Naive thymus-derived CD4-positive, alpha-beta T cell (primary cell): ENCODE results near the gene PLEKHG4. TPM values are rescaled to one million over a fixed set of nuclear protein-coding genes. Genes with fewer than 3 reads are reported as not detected.

Source experiments
- ATAC-seq: fragments of 150-1000 bp; cut with Tn5 transposase; 2 replicates; pipeline ENCODE4 v1.10.0; 2021; ENCODE audit warnings: mild to moderate bottlenecking, moderate library complexity
- CTCF ChIA-PET: fragments of 350-600 bp; sonication (Branson Sonifier 250); formaldehyde crosslinking; loops from one replicate; lab custom pipeline; 2021; ENCODE audit warnings: antibody characterized with exemption; lab: Charles Lee
- POLR2A ChIA-PET: fragments of 350-600 bp; sonication (Branson Sonifier 250); formaldehyde crosslinking; loops from one replicate; lab custom pipeline; 2021; ENCODE audit warnings: antibody characterized with exemption, inconsistent platforms; lab: Charles Lee
- DNase-seq, 9 donors: peaks; one replicate each; pipeline versions ENCODE4 v3.0.0 to v3.0.0-alpha.2; 2020 to 2022; ENCODE audit warnings: mixed read lengths in 1 of 9
- H3K27ac ChIP-seq: one replicate; pipeline ENCODE4 v1.7.0; 2013; ENCODE audit warnings: mild to moderate bottlenecking, low read depth, low read length, moderate library complexity
- H3K27me3 ChIP-seq, 2 donors: one replicate each; pipeline ENCODE4 v1.7.0; 2013; ENCODE audit warnings: low read length in 2 of 2, mild to moderate bottlenecking in 2 of 2, moderate library complexity in 2 of 2; ENCODE audit not compliant: control insufficient read depth in 2 of 2, insufficient read depth in 2 of 2
- H3K36me3 ChIP-seq, 3 experiments: 1 replicate in 2 of 3; 2 replicates in 1 of 3; pipeline ENCODE4 v1.7.0; 2013; ENCODE audit warnings: low read length in 3 of 3, mild to moderate bottlenecking in 3 of 3, moderate library complexity in 1 of 3; ENCODE audit not compliant: insufficient read depth in 3 of 3, control insufficient read depth in 2 of 3
- H3K4me1 ChIP-seq, 2 donors: one replicate each; pipeline ENCODE4 v1.7.0; 2013; ENCODE audit warnings: low read length in 2 of 2, mild to moderate bottlenecking in 2 of 2, moderate library complexity in 1 of 2; ENCODE audit not compliant: control insufficient read depth in 2 of 2, insufficient read depth in 2 of 2
- H3K4me3 ChIP-seq: 2 replicates; pipeline ENCODE4 v1.7.0; 2013; ENCODE audit warnings: mild to moderate bottlenecking, low read length
- H3K9me3 ChIP-seq, 3 experiments: 1 replicate in 2 of 3; 2 replicates in 1 of 3; pipeline ENCODE4 v1.7.0; 2013; ENCODE audit warnings: low read length in 3 of 3; ENCODE audit not compliant: control insufficient read depth in 2 of 3
- H3K27ac Mint-ChIP-seq, 9 donors: one replicate each; pipeline ENCODE4 v1.8.0; 2020 to 2022; ENCODE audit warnings: mixed read lengths in 9 of 9, mild to moderate bottlenecking in 8 of 9, moderate library complexity in 5 of 9, inconsistent platforms in 2 of 9
- H3K27me3 Mint-ChIP-seq, 5 donors: one replicate each; pipeline ENCODE4 v1.8.0; 2021 to 2022; ENCODE audit warnings: mixed read lengths in 5 of 5, mild to moderate bottlenecking in 1 of 5
- H3K36me3 Mint-ChIP-seq, 5 donors: one replicate each; pipeline ENCODE4 v1.8.0; 2020 to 2022; ENCODE audit warnings: mixed read lengths in 5 of 5, mild to moderate bottlenecking in 3 of 5, inconsistent platforms in 1 of 5
- H3K4me1 Mint-ChIP-seq, 7 donors: one replicate each; pipeline ENCODE4 v1.8.0; 2020 to 2022; ENCODE audit warnings: mixed read lengths in 7 of 7, mild to moderate bottlenecking in 3 of 7, inconsistent platforms in 1 of 7
- H3K4me3 Mint-ChIP-seq, 10 donors: one replicate each; pipeline ENCODE4 v1.8.0; 2020 to 2022; ENCODE audit warnings: mild to moderate bottlenecking in 10 of 10, mixed read lengths in 10 of 10, moderate library complexity in 6 of 10, inconsistent platforms in 2 of 10
- H3K9me3 Mint-ChIP-seq, 11 donors: one replicate each; pipeline ENCODE4 v1.8.0; 2020 to 2022; ENCODE audit warnings: mixed read lengths in 11 of 11, mild to moderate bottlenecking in 4 of 11, inconsistent platforms in 1 of 11, moderate library complexity in 1 of 11
- intact Hi-C, 2 donors: fragments of 100-400 bp; cut with micrococcal nuclease; formaldehyde crosslinking; loops; one replicate each; pipeline ENCODE4 v1.15.1; 2023
- polyA plus RNA-seq, 2 donors: library from polyadenylated mRNA; unstranded; fragments of 300-500 nt; fragmentation: Illumina TruSeq; gene quantifications; one replicate each; pipeline ENCODE4 v1.2.3, GENCODE V29; 2021
- total RNA-seq, 6 experiments: library from RNA in 5 of 6; stranded (reverse) in 5 of 6; gene quantifications; 1 replicate in 5 of 6; 2 replicates in 1 of 6; pipeline ENCODE4 v1.2.3 and lab custom pipeline; 2021 to 2026

The PLEKHG4 gene
- total and polyA plus RNA-seq, 7 experiments from 2014 or later = 6.2 to 32.3 (median 23.2) TPM

- ATAC-seq (no peak), DNase-seq (no peak)
- no peaks in the 10 kb centered on the region for H3K36me3 Mint-ChIP-seq
- Histone ChIP-seq H3K36me3 (no peaks in the 10 kb centered on the region), H3K4me3 (no peak overlapping the region), H3K4me1 (no peaks in the 10 kb centered on the region), H3K9me3 (no peaks in the 10 kb centered on the region), H3K27me3 (no peaks in the 10 kb centered on the region), H3K27ac (no peak overlapping the region)
- peaks cover 0 to 15% (median 5%) of the 10 kb centered on the region in 5 donors for H3K27me3 Mint-ChIP-seq
- H3K9me3 Mint-ChIP-seq = no peaks in the 10 kb centered on the region
- H3K4me1 Mint-ChIP-seq = peaks cover under 1 to 7% (median 4%) of the 10 kb centered on the region in 7 donors
- no peak overlapping the region for H3K4me3 Mint-ChIP-seq
- ChIA-PET POLR2A (no interaction called here), CTCF (no interaction called here)
- intact Hi-C loops = no loop called here
- no peak overlapping the region for H3K27ac Mint-ChIP-seq
Measured at GRCh38 chr16:67254801-67255552, 24.4 kb upstream of the PLEKHG4 start.

DNA sequence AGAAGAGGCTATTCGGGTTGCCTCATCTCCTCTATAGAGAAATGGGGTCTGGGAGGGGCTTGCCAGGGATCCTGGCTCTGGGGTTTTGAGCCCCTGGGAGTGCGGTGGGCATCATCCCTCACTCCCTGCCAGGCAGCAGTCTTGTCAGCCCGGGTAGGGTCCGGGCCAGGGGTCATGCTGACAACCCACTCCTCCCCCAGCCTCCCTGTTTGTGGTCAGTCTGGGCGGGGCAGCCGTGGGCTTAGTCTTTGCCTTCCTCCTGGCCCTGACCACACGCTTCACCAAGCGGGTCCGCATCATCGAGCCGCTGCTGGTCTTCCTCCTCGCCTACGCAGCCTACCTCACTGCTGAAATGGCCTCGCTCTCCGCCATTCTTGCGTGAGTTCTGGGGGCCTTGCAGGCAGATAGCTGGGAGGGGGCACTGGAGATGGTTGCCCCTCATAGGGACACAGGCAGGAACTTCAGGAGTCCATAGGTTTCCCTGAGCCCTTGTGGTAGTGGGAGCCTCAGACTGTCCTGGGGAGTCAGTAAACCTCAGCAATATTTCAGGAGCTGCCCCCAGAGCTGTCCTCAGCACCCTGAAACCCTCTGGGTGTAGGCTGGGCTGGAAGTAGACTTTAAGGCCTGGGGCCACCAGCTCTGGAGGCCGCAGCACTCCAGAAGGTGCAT lies 23.6 kb upstream of the PLEKHG4 start:
- CTCF ChIA-PET = no interaction called here
- Mint-ChIP-seq H3K4me1 (peaks cover 0 to 3% (median 0%) of the 10 kb centered on the region in 7 donors), H3K4me3 (no peak overlapping the region), H3K9me3 (no peaks in the 10 kb centered on the region), H3K27ac (no peak overlapping the region), H3K27me3 (peaks cover 0 to 14% (median 5%) of the 10 kb centered on the region in 5 donors), H3K36me3 (no peaks in the 10 kb centered on the region)
- Histone ChIP-seq H3K27ac (no peak overlapping the region), H3K36me3 (no peaks in the 10 kb centered on the region), H3K4me1 (no peaks in the 10 kb centered on the region), H3K27me3 (no peaks in the 10 kb centered on the region), H3K4me3 (no peak overlapping the region), H3K9me3 (no peaks in the 10 kb centered on the region)
- intact Hi-C loops = no loop called here
- no peak for DNase-seq
- POLR2A ChIA-PET = no interaction called here
- no peak for ATAC-seq

DNA sequence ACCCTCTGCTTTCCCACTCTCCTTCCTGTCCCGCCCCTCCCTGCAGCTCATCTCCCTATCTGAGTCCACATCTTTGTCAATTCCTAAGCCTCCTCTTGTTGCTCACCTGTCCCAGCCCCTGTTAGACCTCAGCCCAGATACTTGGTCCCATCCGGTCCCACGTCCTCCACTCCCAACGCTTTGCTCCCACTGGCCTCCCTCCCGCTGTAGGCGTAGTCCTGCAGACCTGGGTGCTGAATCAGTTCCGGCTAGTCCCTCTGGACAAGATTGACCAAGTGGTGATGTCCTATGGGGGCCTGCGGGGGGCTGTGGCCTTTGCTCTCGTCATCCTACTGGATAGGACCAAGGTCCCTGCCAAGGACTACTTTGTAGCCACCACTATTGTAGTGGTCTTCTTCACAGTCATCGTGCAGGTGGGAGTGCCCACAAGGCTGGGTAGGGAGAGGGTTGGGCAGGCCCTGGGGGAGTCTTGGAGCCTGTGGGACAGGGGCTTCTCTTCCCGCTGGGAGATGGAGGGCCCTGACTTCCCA lies 22.6 kb upstream of the PLEKHG4 start:
- no peaks in the 10 kb centered on the region for H3K4me1 ChIP-seq
- no peak overlapping the region for H3K4me3 ChIP-seq
- ChIA-PET POLR2A (no interaction called here), CTCF (no interaction called here)
- intact Hi-C loops = no loop called here
- H3K9me3 ChIP-seq = no peaks in the 10 kb centered on the region
- ATAC-seq = no peak
- no peak overlapping the region for H3K27ac ChIP-seq
- Mint-ChIP-seq H3K27me3 (peaks cover 0 to 14% (median 8%) of the 10 kb centered on the region in 5 donors), H3K4me3 (no peak overlapping the region), H3K27ac (no peak overlapping the region), H3K9me3 (no peaks in the 10 kb centered on the region), H3K4me1 (peaks cover 0 to 5% (median 0%) of the 10 kb centered on the region in 7 donors), H3K36me3 (no peaks in the 10 kb centered on the region)
- no peak for DNase-seq
- H3K27me3 ChIP-seq = no peaks in the 10 kb centered on the region
- no peaks in the 10 kb centered on the region for H3K36me3 ChIP-seq

GRCh38 chr16:67257486-67258160 lies 21.7 kb upstream of the PLEKHG4 start:
- Histone ChIP-seq H3K27ac (no peak overlapping the region), H3K4me1 (no peaks in the 10 kb centered on the region), H3K4me3 (no peak overlapping the region), H3K36me3 (no peaks in the 10 kb centered on the region), H3K9me3 (no peaks in the 10 kb centered on the region), H3K27me3 (no peaks in the 10 kb centered on the region)
- no peak overlapping the region for H3K4me3 Mint-ChIP-seq
- ChIA-PET CTCF (no interaction called here), POLR2A (no interaction called here)
- peaks cover 0 to 5% (median 0%) of the 10 kb centered on the region in 7 donors for H3K4me1 Mint-ChIP-seq
- intact Hi-C loops = no loop called here
- H3K9me3 Mint-ChIP-seq = no peaks in the 10 kb centered on the region
- peak overlapping the region in 1 of 9 donors; percentile 76 for H3K27ac Mint-ChIP-seq
- DNase-seq (no peak), ATAC-seq (no peak)
- H3K27me3 Mint-ChIP-seq = peaks cover 0 to 21% (median 15%) of the 10 kb centered on the region in 5 donors
- H3K36me3 Mint-ChIP-seq = no peaks in the 10 kb centered on the region

DNA sequence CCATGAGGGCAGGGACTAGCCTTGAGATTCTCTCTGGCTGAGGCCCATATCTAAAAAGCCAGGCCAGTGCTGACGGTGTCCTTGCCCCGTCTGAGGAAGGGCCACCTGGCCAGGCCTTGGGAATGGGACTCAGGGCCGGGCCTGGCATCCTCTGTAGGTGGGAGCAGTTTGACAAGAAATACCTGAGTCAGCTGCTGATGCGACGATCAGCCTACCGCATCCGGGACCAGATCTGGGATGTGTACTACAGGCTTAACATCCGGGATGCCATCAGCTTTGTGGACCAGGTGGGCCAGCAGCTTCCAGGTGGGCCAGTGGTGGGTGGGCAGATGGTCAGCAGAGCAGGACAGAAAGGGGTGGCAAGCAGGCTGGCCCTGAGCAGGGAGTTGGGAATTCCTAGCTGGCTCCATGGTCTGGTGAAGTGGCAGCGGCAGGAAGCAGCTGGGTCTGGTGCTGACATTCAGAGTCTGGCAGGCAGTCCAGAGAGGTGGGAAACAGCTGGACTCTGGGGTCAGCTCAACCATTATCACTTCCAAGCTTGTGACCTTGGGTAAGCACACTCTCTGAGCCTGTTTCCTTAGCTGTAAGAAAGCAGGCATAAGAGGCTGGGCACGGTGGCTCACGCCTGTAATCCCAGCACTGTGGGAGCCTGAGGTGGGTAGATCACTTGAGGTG lies 21.0 kb upstream of the PLEKHG4 start:
- Histone ChIP-seq H3K27me3 (no peaks in the 10 kb centered on the region), H3K4me3 (no peak overlapping the region), H3K27ac (no peak overlapping the region), H3K36me3 (no peaks in the 10 kb centered on the region), H3K9me3 (no peaks in the 10 kb centered on the region), H3K4me1 (no peaks in the 10 kb centered on the region)
- POLR2A ChIA-PET = no interaction called here
- peaks cover 0 to 5% (median 0%) of the 10 kb centered on the region in 7 donors for H3K4me1 Mint-ChIP-seq
- H3K36me3 Mint-ChIP-seq = no peaks in the 10 kb centered on the region
- no peaks in the 10 kb centered on the region for H3K9me3 Mint-ChIP-seq
- H3K4me3 Mint-ChIP-seq = no peak overlapping the region
- no peak overlapping the region for H3K27ac Mint-ChIP-seq
- CTCF ChIA-PET = no interaction called here
- ATAC-seq (no peak), DNase-seq (no peak)
- peaks cover 0 to 27% (median 22%) of the 10 kb centered on the region in 5 donors for H3K27me3 Mint-ChIP-seq
- intact Hi-C loops = no loop called here

GRCh38 chr16:67259705-67260104 lies 19.6 kb upstream of the PLEKHG4 start:
- H3K27me3 ChIP-seq = no peaks in the 10 kb centered on the region
- H3K27ac Mint-ChIP-seq = no peak overlapping the region
- intact Hi-C loops = loop anchor here in 1 of 2 donors (2.0 kb wide), 1 partner anchor 139 kb away; no protein-coding TSS in a partner anchor
- H3K4me3 Mint-ChIP-seq = no peak overlapping the region
- POLR2A ChIA-PET = interaction anchor here (0.6 kb wide), 1 partner anchor 8 kb away, joined by 3 read pairs; no protein-coding TSS in a partner anchor
- H3K4me3 ChIP-seq = no peak overlapping the region
- CTCF ChIA-PET = interaction anchor here (0.6 kb wide), 1 partner anchor 320 kb away, joined by 3 read pairs; no protein-coding TSS in a partner anchor
- no peaks in the 10 kb centered on the region for H3K36me3 Mint-ChIP-seq
- H3K27me3 Mint-ChIP-seq = peaks cover 0 to 37% (median 22%) of the 10 kb centered on the region in 5 donors
- H3K4me1 ChIP-seq = no peaks in the 10 kb centered on the region
- no peaks in the 10 kb centered on the region for H3K36me3 ChIP-seq
- no peak overlapping the region for H3K27ac ChIP-seq
- no peaks in the 10 kb centered on the region for H3K9me3 ChIP-seq
- no peaks in the 10 kb centered on the region for H3K9me3 Mint-ChIP-seq
- H3K4me1 Mint-ChIP-seq = peaks cover 0 to 5% (median 0%) of the 10 kb centered on the region in 7 donors
- no peak for DNase-seq
- ATAC-seq = no peak
